K562 (cell line): ENCODE data around the gene CD68. TPM values are rescaled to one million over a fixed set of nuclear protein-coding genes. Genes with fewer than 3 reads are reported as not detected.
A peak's percentile ranks its signal among the peaks of the same experiment; 100 is the strongest.

Experiments
- ATAC-seq: fragments of 200-7000 bp; cut with Tn5 transposase; 3 replicates; pipeline ENCODE4 v1.9.1; 2020; ENCODE audit warnings: moderate library complexity
- BruUV-seq: library from RNA; stranded (reverse); fragments of 400-500 nt; replicated peaks from 2 replicates; lab custom pipeline; 2021; lab: Mats Ljungman, UMichigan
- CTCF ChIA-PET: fragments of 300-600 bp; formaldehyde crosslinking; extraction: SDS; loops from one replicate; lab custom pipeline; 2021; ENCODE audit warnings: low intra/inter-chr PET ratio; lab: Yijun Ruan, JAX
- POLR2A ChIA-PET: fragments of 300-600, 350-650 bp; sonication (Branson Sonifier 250); formaldehyde crosslinking; extraction: SDS; loops from one replicate; lab custom pipeline; 2021; ENCODE audit warnings: antibody characterized with exemption, inconsistent platforms; lab: Yijun Ruan, JAX
- DNase-seq, 4 experiments: peaks; one replicate each; pipeline versions ENCODE4 v3.0.0 to v3.0.0-alpha.2; 2011 to 2018; ENCODE audit warnings: low spot score in 3 of 4, mixed read lengths in 3 of 4; ENCODE audit errors: extremely low read depth in 1 of 4
- FAIRE-seq: peaks from 2 replicates; lab custom pipeline; 2011; peaks lifted over from hg19 to GRCh38; lab: Jason Lieb, UNC
- H2AFZ ChIP-seq: 2 replicates; pipeline ENCODE4 v1.6.0; 2011; ENCODE audit warnings: low read depth, low read length, control low read depth, inconsistent platforms
- H3K27ac ChIP-seq: fragments of 200-600 bp; 3 replicates; pipeline ENCODE4 v1.8.0; 2011; ENCODE audit warnings: low read depth, mild to moderate bottlenecking, control low read depth, inconsistent platforms, low read length, moderate library complexity, mixed read lengths; ENCODE audit errors: extremely low read depth
- H3K27me3 ChIP-seq, 2 experiments: fragments of 300-600 bp in 1 of 2; 2 replicates in 1 of 2; 3 replicates in 1 of 2; pipeline versions ENCODE4 v1.6.0 to v1.8.0; 2011; ENCODE audit warnings: inconsistent platforms in 2 of 2, low read length in 2 of 2, mild to moderate bottlenecking in 1 of 2, mixed read lengths in 1 of 2, moderate library complexity in 1 of 2; ENCODE audit not compliant: control insufficient read depth in 2 of 2, insufficient read depth in 2 of 2
- H3K36me3 ChIP-seq: fragments of 300-600 bp; 3 replicates; pipeline ENCODE4 v1.8.0; 2011; ENCODE audit warnings: mild to moderate bottlenecking, low read length, inconsistent platforms; ENCODE audit not compliant: control insufficient read depth, insufficient read depth
- H3K4me1 ChIP-seq, 2 experiments: fragments of 200-600 bp in 1 of 2; replicated peaks in 1 of 2; 2 replicates in 1 of 2; 3 replicates in 1 of 2; pipeline versions ENCODE4 v1.5.1 to v1.8.0; 2011; ENCODE audit warnings: inconsistent platforms in 2 of 2, low read length in 2 of 2, mild to moderate bottlenecking in 1 of 2, mixed read lengths in 1 of 2, moderate library complexity in 1 of 2; ENCODE audit not compliant: control insufficient read depth in 2 of 2, insufficient read depth in 2 of 2
- H3K4me2 ChIP-seq: 2 replicates; pipeline ENCODE4 v1.6.1; 2011; ENCODE audit warnings: low read length, control low read depth, inconsistent platforms, mixed read lengths; ENCODE audit not compliant: insufficient read depth
- H3K4me3 ChIP-seq: fragments of 200-600 bp; sonication (generic), shearing (Covaris generic); 2 replicates; pipeline ENCODE4 v1.5.1; 2016; ENCODE audit warnings: control low read depth, inconsistent platforms
- H3K79me2 ChIP-seq: fragments of 200-600 bp; 3 replicates; pipeline ENCODE4 v1.8.0; 2011; ENCODE audit warnings: low read length, inconsistent platforms; ENCODE audit not compliant: control insufficient read depth, insufficient read depth
- H3K9ac ChIP-seq, 2 experiments: 2 replicates each; pipeline versions ENCODE4 v1.6.0 to v1.6.1; 2011; ENCODE audit warnings: low read depth in 2 of 2, low read length in 2 of 2, control low read depth in 1 of 2, inconsistent platforms in 1 of 2, mild to moderate bottlenecking in 1 of 2, mixed read lengths in 1 of 2; ENCODE audit not compliant: insufficient read depth in 1 of 2
- H3K9me1 ChIP-seq: one replicate; pipeline ENCODE4 v1.6.0; 2011; ENCODE audit warnings: inconsistent platforms, mild to moderate bottlenecking, low read length, moderate library complexity; ENCODE audit not compliant: control insufficient read depth, insufficient read depth
- H3K9me3 ChIP-seq: replicated peaks from 2 replicates; pipeline ENCODE4 v1.5.1; 2011; ENCODE audit warnings: low read depth, low read length, inconsistent platforms; ENCODE audit not compliant: control insufficient read depth, insufficient read depth
- H4K20me1 ChIP-seq: replicated peaks from 2 replicates; pipeline ENCODE4 v1.6.1; 2011; ENCODE audit warnings: low read length, inconsistent platforms, mixed read lengths; ENCODE audit not compliant: control insufficient read depth, insufficient read depth
- BACH1 ChIP-seq: fragments of 200-800 bp; sonication (Bioruptor generic); IDR thresholded peaks from 2 replicates; pipeline ENCODE4 v1.6.1; 2016; ENCODE audit warnings: missing genetic modification characterization, missing compliant biosample characterization
- ELF4 ChIP-seq: fragments of 450-650 bp; formaldehyde crosslinking; IDR thresholded peaks from 2 replicates; pipeline ENCODE4 v1.4.0; 2022; ENCODE audit warnings: missing genetic modification characterization
- GTF2E2 ChIP-seq: fragments of 200-800 bp; sonication (Bioruptor generic); IDR thresholded peaks from 2 replicates; pipeline ENCODE4 v1.6.1; 2016; ENCODE audit warnings: missing genetic modification characterization, missing compliant biosample characterization
- MCM7 ChIP-seq, 2 experiments: fragments of 450-650 bp; IDR thresholded peaks; 2 replicates each; pipeline ENCODE4 v1.6.1; 2016 to 2018
- POLR2G ChIP-seq: fragments of 200-400 bp; formaldehyde crosslinking; IDR thresholded peaks from 2 replicates; pipeline ENCODE4 v1.6.1; 2017; ENCODE audit warnings: low read depth, mild to moderate bottlenecking, antibody characterized with exemption, low read length, moderate library complexity
- PRPF4 ChIP-seq: fragments of 200-400 bp; formaldehyde crosslinking; IDR thresholded peaks from one replicate; pipeline ENCODE4 v1.6.1; 2017; ENCODE audit warnings: low read length, low read depth, mild to moderate bottlenecking; ENCODE audit not compliant: insufficient read depth, poor library complexity, severe bottlenecking
- RBFOX2 ChIP-seq: fragments of 200-400 bp; formaldehyde crosslinking; IDR thresholded peaks from 2 replicates; pipeline ENCODE4 v1.6.1; 2017; ENCODE audit warnings: low read depth, mild to moderate bottlenecking, low read length, moderate library complexity
- SIN3B ChIP-seq: fragments of 450-650 bp; IDR thresholded peaks from 2 replicates; pipeline ENCODE4 v1.6.1; 2017; ENCODE audit warnings: low read depth, mild to moderate bottlenecking, moderate library complexity
- TFAP4 ChIP-seq: sonication (generic); formaldehyde crosslinking; IDR thresholded peaks from 2 replicates; pipeline ENCODE4 v1.8.0; 2022; ENCODE audit warnings: missing genetic modification reagents, mild to moderate bottlenecking, moderate library complexity, borderline replicate concordance
- ZNF507 ChIP-seq: conservative IDR thresholded peaks from 2 replicates; pipeline ENCODE4 v1.6.1; 2017; ENCODE audit warnings: missing genetic modification characterization, missing compliant biosample characterization
- ZNF77 ChIP-seq: fragments of 250-450 bp; sonication (Bioruptor Pico); IDR thresholded peaks from 2 replicates; pipeline ENCODE4 v1.5.0; 2020
- WGBS: fragments of 100-300 bp; shearing (Covaris generic); methylation state at CpG from one replicate; pipeline ENCODE4 v1.1.6; 2016; ENCODE audit warnings: low coverage, mixed read lengths; ENCODE audit not compliant: insufficient coverage; ENCODE audit errors: missing lambda C conversion rate; 5-methylcytosine and 5-hydroxymethylcytosine counted together
- in situ Hi-C: fragments of 300-500 bp; cut with MboI; formaldehyde crosslinking; loops from 4 replicates; pipeline ENCODE4 v1.15.0; 2018; ENCODE audit warnings: inconsistent platforms, mixed read lengths
- intact Hi-C: fragments of 100-400 bp; cut with micrococcal nuclease; formaldehyde crosslinking; loops from 2 replicates; pipeline ENCODE4 v1.14.2; 2022
- polyA plus RNA-seq, 8 experiments: library from polyadenylated mRNA; depleted of rRNA in 4 of 8; stranded (reverse) in 5 of 8; unstranded in 3 of 8; fragments of >200 nt; fragmentation: Nextera tagmentation in 2 of 8; fragmentation: Illumina TruSeq in 1 of 8; extraction: Ambion mirVana in 2 of 8; extraction: Trizol in 1 of 8; gene quantifications; 2 replicates each; pipeline versions ENCODE4 v1.2.1 to v1.2.3, GENCODE V29; 2011 to 2014; ENCODE audit warnings: inconsistent platforms in 1 of 8, missing spikeins in 1 of 8
- total RNA-seq, 7 experiments: library from RNA; depleted of rRNA in 6 of 7; stranded (reverse); fragments of >200 nt in 6 of 7; fragmentation: Illumina TruSeq in 2 of 7; extraction: Trizol in 2 of 7; gene quantifications; 2 replicates each; pipeline versions ENCODE4 v1.2.1 to v1.2.3, GENCODE V29; 2011 to 2021; ENCODE audit warnings: low replicate concordance in 1 of 7

Gene CD68
- total and polyA plus RNA-seq, 9 of the 15 experiments (the other 6 are each of a cell fraction or from before 2014, with no cell fraction given), result 28.2 to 89.8 (median 37.7) TPM

- Histone ChIP-seq H3K9ac (peak overlapping the region in 1 of 2 experiments; percentile 95; a peak in 2 of 4 replicates), H3K4me2 (0 out of 2 replicates have a peak overlapping the region, but pooled peaks have one; percentile 98), H3K79me2 (peaks cover 33% of the 10 kb centered on the region), H3K27me3 (no peaks in the 10 kb centered on the region), H3K36me3 (peaks cover 48% of the 10 kb centered on the region; the same call in 2 of the 3 replicates), H3K9me1 (no peaks in the 10 kb centered on the region), H3K4me1 (peaks cover 10 to 38% of the 10 kb centered on the region in 2 experiments; a peak in 4 of 5 replicates), H3K4me3 (peak overlapping the region; percentile 76)
- in situ Hi-C loops, result loop anchor here (25.0 kb wide), 1 partner anchor 526 kb away; the partner anchor contains the start of genes SLC16A11 and SLC16A13
- ChIA-PET POLR2A (interaction anchor here (0.7 kb wide), 1 partner anchor 68 kb away, joined by 3 read pairs; no protein-coding TSS in a partner anchor), CTCF (no interaction called here)
- ATAC-seq (no peak), DNase-seq (no peak)
- 95% methylated on average over 4 of the region's 30 CpGs for WGBS
- intact Hi-C loops, result loop anchor here (5.0 kb wide), 1 partner anchor 206 kb away; the partner anchor contains the start of gene TMEM95
- TF ChIP-seq TFAP4 (CRISPR knock-in tag), result no peak
- no peak for TF ChIP-seq ELF4 (CRISPR knock-in tag)
- no peak for TF ChIP-seq SIN3B
- no peak for TF ChIP-seq PRPF4
- 0 out of 2 replicates have a peak, but pooled peaks have one; percentile 29 for TF ChIP-seq POLR2G
- peak; percentile 39 for TF ChIP-seq RBFOX2
- no peak for TF ChIP-seq MCM7 (IDR thresholded peaks at IDR 0.05)
- no peak for TF ChIP-seq GTF2E2 (tag)
- TF ChIP-seq ZNF77, result no peak
- no peak for TF ChIP-seq ZNF507 (tag)
- no peak for TF ChIP-seq BACH1 (tag)
- TF ChIP-seq, all 486 proteins: peak for 2
- Histone ChIP-seq H4K20me1 (no peaks in the 10 kb centered on the region), H3K9me3 (no peaks in the 10 kb centered on the region), H3K27ac (no peak overlapping the region), H2AFZ (no peak overlapping the region)
- BruUV-seq, result no TSS peak
- FAIRE-seq, result no peak
Observed at GRCh38 chr17:7563115-7563869, 16.1 kb upstream of the CD68 start.
